Ishikawa (cell line): Measurements from ENCODE around the gene L2HGDH.

Source experiments
- EP300 ChIP-seq: IDR thresholded peaks from 2 replicates; pipeline ENCODE4 v1.6.1; 2012; ENCODE audit warnings: borderline replicate concordance
- TAF1 ChIP-seq: IDR thresholded peaks from 2 replicates; pipeline ENCODE4 v1.6.1; 2012; ENCODE audit warnings: low read depth, mild to moderate bottlenecking
- YY1 ChIP-seq: IDR thresholded peaks from 2 replicates; pipeline ENCODE4 v1.6.1; 2012; ENCODE audit warnings: low read depth

GRCh38 chr14:50338587-50338986, 26.6 kb upstream of the L2HGDH start:
- no peak for TF ChIP-seq EP300
- TF ChIP-seq TAF1: no peak
- no peak for TF ChIP-seq YY1
